Activated T-cell treated with anti-CD3 and anti-CD28 coated beads for 24 hours (primary cell): ENCODE data around the gene LAYN.
A peak's percentile ranks its signal among the peaks of the same experiment; 100 is the strongest.

Source experiments
- DNase-seq: peaks from one replicate; pipeline ENCODE4 v3.0.0-alpha.2; 2020; ENCODE audit warnings: low read depth

Gene LAYN

DNA sequence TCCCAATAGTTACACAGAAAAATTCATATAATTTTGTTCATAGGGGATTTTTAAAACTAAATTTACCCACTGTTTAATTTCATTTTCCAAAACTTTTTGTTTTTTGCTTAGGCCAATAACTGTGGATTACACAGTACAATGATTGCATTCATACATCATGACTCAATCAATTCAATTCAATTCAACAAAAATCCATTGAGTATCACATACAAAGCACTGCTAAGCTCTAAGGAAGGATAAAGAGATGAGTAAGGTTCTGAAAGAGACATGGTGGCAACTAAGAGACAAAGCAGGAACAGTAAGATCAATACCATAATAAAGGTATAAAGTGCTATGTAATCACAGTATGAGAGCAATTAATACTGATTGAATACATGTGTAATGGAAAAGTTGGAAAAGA lies 9.4 kb upstream of the LAYN start:
- no peak for DNase-seq

DNA sequence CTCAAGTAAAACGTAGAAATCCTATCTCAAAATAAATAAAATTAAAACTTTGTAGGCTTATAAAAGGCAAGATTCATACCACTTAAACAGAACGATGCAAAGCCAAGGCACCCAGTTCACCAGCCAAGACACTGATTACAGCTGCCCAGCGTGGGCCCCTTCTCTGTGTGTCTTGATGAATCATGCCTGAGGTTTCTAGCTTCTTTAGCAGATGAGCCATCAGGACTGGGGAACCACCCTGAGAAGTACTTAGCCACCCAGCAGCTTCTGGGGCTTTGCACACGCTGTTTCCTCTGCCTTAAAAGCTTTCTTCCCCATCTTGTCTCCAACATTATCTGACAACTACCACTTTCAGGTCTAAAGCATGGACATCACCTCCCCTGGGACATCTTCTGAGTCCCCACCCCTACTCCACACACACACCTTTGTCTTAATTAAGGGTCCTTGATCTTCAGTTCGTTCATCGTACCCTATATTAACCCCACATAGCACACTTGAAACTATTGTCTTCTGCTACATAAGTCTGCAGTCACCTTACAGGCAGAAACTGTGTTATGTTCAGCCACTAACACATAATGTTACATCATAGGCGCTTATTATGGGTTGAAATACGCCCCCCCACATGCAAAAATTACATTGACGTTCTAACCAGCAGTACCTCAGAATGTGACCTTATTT lies 8.7 kb upstream of the LAYN start:
- DNase-seq, result peak; percentile 61

DNA sequence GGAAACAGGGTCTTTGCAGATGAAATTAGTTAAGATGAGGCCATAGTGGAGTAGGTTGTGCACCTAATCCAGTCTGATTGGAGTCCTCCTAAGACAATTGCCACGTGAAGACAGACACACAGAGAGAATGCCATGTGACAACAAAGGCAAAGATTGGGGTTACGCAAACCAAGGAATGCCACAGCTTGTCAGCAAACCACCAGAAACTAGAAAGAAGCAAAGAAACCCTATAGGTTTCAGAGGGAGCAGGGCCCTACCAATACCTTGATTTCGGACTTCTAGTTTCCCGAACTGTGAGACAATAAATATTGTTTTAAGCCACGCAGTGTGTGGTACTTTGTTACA lies 8.2 kb upstream of the LAYN start:
- no peak for DNase-seq

DNA sequence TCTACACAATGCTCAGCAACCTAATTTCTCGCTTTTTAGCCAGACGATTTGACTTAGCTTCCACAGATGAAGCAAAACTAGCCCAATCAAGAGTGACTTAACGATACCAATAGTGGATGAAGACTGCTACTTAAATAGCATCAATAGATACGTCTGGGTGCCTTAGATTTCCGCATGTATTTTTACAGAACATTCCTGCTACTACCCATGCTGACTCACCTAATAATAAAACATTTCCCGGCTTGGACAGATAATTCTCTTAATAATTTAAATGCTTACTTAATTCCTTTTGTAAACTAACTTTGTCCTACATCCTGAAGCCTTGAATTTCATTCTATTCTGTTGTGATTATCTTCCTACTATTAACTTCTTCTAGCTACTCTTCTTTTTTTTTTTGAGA lies 5.2 kb upstream of the LAYN start:
- DNase-seq, result no peak

DNA sequence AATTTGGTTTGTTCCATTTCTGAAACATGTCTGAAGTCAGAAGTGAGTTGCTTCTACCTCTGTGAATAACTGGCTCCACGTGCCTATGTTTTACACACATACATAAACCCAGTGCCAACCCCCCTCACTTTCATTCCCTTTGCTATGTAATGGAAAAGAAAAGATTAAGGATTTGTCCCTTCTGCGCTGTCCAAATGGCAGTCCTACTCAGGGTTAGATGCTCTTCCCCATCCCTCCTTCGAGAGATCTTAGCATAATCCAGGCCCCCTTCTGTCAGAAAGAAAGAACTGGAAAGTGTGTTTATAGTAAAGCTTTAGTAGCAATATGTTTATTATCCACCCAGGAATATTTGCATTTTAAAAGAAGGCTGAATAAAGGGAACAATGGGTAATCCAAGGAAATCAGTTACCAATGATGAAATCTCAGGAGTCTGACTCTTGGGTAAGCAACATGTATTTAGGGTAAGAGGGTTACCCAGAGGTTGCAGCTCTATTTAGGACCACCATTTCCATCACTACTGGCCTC lies 3.1 kb upstream of the LAYN start:
- no peak for DNase-seq

DNA sequence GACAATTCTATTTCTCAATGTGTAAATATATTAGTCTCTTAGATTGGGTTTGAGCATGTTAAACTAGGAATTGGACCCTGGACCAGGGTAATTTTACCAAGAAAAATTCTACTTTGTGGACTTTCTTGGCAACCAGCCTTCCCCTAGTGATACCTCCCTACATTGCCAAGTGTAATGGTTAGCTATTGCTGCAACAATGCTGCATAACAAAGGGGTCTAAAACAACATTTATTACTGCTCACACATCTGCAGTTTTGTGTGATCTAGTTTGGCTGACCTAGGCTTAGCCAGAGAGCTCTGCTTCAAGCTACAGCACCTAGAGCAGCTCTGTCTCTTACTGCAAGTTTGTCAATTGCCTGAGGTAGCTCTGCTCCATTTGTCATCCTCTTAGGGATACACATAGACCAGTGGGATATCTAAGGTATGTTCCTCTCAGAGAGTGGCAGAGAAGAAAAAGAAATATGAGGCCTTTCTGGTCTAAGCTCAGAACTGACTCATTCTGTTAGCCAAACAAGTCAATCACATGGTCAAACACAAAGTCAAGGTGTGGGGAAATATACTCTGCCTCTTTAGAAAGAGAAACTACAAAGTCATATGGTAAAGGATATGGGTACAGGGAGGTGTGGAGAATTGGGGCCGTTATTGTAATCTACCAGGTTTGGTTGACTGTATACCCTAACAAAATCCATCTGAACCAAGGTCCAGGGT lies 2.0 kb upstream of the LAYN start:
- DNase-seq, result no peak

DNA sequence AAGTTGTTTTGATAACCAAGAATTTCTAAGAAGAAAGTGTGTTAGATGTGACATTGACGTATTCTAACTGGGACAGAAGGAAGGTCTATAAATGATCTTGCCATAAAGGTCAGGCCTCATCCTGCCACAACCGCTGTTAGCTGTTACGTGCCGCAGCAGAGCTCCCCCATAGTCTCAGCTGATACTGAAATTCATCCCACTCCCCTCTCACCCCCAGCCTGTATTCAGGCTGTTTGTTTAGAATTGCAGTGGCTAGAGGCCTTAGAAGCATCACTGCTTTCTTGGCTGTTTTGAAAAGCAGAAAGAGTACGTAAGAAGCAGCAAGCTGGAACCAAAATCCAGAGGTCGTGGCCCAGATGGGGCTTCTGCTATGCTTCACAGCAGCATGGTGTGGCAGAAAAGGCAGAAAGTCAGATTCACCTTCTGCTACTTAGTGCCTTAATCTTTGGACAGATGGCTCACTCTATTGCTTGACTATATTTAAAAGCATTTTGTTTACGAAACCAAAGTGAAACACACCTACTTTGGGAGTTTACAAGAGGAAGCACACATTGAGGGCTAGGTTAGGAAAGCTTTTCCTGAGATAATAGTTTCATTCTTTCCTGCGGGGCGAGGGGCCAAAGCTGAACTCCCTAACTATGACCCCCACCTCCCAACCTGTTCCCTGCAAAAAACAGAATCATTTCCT lies 950 bp upstream of the LAYN start:
- no peak for DNase-seq

DNA sequence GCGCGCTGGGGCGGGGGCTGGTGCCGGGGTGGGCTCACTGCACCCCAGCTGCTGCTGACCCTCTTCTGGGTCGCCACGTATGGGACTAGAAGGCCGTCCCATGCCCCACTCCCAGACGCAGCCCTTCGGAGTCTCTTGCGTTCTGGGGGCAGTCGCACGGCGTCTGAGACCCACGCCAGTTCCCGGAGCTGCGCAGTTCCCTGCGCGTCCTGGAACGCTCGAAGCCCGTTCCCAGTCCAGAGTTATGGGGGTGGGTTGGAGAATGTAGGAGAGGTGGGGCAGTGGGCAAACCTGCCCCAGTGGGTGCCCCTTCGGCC lies 375 bp downstream of the LAYN start:
- no peak for DNase-seq

DNA sequence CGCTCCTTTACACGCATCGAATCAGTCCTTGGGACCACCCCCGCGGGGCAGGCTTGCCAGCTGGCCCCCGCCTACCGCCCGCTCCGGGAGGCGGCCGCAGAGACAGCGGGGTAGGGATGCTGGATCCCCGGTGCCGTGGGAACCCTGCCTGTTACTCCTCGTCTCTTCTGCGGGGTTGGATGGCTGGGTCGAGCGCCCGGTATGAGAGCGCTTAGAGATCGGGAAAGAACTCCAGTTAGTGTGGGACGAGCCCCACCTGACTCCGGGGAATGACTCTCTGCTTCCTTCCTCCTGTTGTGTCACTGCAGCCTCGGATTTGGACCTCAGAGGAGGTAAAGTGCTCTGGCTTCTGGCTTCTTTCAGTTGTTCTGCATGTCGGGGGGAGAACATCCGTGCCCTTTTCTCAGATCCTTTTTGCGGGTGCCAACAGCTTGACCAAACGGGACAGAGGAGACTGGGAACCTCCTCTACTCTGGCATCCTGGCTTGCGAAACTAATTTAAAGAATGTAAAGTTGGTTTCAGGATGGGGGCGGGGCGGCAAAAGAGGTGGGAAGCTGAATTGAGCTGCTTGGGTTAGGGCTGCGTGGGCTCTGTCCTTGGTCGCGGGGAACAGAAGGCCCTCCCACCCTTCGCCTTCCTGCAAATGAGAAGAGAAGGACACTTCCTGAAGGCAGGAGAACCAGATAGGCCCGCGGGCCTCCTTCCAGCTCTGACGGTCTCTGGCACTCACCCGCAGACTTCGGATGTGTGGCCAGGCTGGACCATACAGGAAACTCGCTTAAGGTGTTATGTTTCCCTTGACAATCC lies 938 bp downstream of the LAYN start:
- no peak for DNase-seq

DNA sequence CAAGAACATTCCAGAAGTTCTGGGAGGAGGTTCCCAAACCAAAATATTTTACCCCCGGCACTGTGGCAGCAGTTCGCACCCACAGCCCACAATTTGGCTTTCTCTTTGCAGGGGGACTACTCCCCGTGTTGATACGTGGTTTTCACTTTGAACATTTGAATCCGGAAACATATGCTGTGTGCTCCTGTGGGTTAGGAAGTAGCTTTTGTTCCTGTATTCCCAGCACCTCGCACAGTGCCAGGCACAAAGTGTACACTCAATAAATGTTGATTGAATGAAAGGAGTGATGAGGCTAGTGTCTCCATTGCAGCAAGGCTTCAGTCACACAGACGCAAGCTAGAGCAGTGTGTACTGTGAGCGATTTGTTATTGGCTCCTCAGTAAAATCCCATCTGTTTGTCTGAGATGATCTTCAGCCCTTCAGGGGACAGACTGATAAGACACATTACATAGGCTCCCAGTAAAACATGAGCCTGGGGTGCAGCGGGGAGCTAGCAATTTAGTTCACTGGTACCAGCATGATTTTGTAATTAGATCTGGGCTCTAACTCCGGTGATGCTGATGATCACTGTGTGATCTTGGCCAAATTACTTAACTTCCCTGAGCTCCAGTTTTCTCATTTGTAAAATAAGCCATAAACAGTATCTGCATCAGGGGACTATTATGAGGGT lies 2.2 kb downstream of the LAYN start:
- DNase-seq, result no peak

DNA sequence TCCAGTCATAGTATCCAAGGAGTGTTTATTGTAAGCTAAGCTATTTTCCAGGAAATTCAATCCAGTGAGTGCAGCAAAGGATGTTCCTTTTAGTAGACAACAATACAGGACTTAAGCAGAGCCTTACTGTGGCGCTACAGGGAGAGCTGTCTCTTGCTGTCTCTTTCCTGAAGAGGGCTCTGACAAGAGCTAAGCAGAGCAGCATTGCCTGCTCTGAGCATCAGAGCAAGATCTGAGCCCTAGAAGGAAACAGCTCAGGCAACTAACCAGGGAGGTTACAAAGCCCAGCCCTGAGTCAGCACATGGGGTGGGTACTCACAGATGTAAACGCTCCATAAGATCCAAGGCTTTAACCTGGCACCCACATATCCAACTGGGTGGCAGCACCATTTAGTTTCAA lies 8.0 kb downstream of the LAYN start:
- DNase-seq, result no peak

DNA sequence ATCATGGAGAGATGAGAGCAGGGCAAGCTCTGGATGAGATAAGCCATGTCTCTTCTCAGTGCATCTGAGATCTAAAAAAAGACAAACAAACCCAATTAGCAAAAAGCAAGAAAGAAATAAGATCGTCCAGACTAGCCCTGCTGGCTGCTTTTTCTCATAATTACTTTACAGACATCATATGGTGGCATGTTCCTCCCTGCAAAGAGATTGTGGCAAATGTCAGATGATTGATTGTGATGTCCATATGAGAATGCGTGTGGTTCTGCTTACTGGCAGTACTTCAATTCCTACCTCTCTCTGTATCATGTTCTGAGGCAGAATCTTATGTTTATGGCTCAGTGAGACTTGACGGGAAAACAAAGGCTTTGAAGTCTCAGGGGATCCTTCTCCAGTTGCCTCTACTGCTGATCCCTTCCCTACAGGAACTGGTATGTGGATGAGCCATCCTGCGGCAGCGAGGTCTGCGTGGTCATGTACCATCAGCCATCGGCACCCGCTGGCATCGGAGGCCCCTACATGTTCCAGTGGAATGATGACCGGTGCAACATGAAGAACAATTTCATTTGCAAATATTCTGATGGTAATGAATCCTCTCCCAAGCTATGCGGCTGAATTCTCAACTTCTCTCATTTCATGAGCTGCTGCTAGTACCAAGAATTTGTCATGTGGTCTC lies 8.8 kb downstream of the LAYN start:
- DNase-seq, result no peak

DNA sequence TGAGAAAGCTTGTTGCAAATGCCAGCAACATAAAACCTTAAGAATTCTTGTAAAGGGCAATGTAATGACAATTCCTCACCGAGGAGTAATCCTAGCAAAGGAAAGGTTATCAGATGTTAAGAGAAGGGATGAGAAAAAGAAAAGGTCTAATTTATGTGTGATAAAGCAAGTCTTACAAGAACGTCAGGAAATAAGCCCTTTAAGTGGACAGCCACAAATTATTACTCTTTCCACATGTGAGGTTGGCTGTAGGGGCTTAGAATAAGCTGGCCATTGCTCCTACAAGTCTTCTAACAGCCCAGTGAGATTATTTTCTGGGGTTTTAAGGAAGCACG lies 9.3 kb downstream of the LAYN start:
- DNase-seq, result no peak

DNA sequence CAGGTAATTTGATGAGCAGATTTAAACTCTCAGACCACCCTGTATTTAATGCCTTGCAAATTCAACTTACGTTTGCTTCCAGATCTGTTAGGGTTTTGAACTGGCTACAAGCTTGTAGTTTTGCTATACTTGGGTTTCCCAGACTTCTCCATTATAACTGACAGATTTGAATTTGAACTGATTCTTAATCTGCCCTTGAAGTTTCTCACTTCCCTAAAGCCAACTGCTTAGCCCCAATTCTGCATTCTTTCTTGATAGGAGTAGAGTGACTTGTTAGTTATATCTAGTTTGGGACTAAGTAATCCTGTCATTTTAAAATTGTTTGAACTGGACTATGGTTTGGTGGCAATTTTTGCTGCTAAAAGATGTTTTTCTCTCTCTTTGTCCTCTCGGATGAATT lies 9.7 kb downstream of the LAYN start:
- DNase-seq, result no peak

DNA sequence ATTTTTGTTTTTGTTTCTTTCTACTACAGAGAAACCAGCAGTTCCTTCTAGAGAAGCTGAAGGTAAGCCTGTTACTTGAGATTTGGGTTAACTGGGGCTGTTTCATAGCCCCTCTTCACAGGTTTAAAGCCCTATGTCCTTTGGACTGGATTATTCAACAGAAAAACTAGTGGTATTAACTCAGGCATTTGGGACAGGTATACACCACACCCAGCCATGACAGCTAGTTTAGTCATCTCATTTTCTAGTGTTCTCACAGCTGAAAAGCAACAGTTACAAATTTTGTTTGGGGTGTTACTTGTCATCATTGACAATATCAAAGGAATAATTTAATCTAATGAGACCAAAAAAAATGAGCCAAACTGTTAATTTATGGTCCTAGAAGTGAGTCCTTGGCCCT lies 14.0 kb downstream of the LAYN start:
- no peak for DNase-seq

DNA sequence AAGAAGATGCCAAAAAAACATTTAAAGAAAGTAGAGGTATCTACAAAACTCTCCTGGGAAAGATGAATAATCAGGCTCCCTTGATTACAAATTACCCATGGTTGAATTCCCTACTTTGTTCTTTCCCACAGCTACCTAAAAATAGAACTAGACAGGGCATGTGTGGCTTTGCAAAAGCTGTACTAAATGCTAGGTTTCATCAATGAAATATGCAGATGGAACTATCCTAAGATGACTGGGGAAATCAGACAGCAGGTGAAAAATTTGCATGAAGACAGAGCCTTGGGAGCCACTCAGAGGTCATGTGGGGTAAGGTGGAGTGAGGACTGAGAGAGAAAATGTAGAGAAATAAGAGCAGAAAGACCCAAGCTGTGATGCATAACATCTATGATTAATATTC lies 14.7 kb downstream of the LAYN start:
- no peak for DNase-seq

DNA sequence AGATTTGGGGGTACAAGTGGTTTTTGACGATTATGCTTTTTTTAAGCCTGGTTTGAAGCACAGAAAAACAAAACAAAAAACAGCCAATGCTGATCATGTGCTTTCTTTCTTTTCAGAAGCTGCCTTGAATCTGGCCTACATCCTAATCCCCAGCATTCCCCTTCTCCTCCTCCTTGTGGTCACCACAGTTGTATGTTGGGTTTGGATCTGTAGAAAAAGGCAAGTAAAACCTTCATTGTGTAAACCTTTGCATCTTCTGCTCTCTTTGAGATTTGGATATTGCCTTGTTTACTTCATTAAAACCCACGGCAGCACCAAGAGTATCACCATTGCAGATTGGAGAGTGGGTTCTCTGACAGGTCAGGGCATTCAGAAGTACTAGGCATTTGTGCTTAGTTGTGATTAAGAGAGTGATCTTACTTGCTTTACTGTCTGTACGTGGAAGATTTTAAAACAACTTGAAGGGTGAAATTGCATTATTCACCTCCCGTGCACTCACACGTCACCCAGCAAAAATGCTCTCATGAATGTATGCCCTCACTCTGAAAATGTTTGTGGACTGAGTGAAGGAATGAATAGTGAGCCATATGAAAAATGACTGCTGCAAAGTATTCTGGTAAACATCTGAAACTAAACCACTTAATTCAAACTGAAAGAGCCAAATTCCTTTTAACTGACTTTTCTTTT lies 17.0 kb downstream of the LAYN start:
- DNase-seq, result no peak

DNA sequence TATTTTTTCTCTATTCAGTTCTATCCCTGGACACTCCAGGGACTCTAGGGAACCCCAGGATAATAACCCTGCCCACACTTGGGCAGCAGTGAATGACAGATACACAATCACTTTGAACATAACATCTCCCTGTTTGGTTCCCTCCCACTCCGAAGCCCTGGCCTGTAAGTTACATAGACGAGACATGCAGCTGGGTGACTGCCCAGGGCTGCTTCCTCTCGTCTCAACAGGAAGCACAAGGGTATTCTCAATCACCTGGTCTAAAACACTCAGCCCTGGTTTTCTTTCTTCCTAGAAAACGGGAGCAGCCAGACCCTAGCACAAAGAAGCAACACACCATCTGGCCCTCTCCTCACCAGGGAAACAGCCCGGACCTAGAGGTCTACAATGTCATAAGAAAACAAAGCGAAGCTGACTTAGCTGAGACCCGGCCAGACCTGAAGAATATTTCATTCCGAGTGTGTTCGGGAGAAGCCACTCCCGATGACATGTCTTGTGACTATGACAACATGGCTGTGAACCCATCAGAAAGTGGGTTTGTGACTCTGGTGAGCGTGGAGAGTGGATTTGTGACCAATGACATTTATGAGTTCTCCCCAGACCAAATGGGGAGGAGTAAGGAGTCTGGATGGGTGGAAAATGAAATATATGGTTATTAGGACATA lies 19.4 kb downstream of the LAYN start:
- no peak for DNase-seq

DNA sequence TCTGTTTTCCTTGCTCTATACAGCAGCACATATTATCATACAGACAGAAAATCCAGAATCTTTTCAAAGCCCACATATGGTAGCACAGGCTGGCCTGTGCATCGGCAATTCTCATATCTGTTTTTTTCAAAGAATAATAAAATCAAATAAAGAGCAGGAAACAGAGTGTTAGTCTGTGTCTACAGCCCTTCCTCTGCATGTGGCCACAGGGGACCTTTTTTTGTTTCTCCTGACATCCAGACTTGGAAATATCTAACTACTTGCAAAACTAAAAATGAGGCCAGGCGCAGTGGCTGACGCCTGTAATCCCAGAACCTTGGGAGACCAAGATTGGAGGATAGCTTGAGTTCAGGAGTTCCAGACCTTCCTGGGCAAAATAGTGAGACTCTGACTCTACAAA lies 20.3 kb downstream of the LAYN start:
- no peak for DNase-seq

DNA sequence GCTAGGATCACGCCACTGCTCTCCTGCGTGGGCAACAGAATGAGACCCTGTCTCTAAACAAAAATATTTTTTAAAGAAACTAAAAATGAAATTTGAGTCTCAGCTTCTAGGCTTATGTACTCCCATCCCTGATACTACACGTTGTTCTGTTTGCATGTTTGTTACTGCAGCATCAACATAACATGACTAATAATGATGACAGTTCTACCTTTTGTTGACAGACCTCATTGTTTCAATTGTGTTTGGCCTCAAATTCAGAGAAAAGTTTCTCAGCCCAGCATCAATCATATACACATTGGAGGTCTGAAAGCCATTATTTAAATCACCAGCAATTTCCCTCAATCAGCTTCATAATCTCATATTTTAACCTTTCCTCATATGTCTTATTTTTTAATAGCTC lies 20.8 kb downstream of the LAYN start:
- no peak for DNase-seq
